HG03196 (cell line): ENCODE measurements around the gene GPHN.

Source experiments
- ATAC-seq: cut with Tn5 transposase; IDR thresholded peaks from one replicate; pipeline ENCODE4 v1.9.1; 2021; ENCODE audit not compliant: unreplicated experiment

GPHN gene

DNA sequence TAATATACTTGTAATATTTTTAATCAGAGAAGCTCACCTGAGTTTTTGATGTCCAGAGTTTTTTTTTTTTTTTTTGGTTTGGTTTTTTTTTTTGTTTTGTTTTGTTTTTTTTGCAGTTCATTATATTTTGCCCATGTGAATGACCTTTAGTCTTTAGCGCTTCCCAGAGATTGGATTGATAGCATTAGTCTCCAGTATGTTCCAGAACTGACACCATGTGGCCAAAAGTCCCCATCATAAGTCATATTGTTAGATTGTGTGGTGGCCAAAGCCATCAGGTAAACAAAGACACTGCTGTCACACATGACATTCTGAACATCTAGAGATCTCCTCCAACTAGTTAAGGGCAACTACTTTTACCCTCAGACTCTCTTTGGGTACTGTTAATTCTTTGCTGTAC lies 408.5 kb downstream of the GPHN start:
- ATAC-seq = no peak

DNA sequence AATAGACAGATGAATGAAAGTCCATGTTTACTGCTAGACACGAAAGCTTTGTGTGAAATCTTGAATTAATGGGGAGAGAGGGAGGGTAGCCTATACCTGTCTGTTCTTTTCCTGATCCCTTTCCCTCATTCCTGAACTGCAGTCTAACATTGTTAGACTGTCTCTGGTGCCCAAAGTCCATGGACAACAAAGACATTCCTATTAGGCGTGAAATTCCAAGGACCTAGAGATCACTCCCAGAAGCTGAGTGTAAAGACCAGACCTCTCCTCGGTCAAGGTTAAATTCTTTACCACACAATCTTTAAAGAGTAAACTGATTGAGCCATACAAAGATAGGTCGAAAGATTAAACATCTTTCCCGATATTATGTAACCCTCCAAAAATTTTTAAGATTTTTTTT lies 410.6 kb downstream of the GPHN start:
- ATAC-seq = no peak

DNA sequence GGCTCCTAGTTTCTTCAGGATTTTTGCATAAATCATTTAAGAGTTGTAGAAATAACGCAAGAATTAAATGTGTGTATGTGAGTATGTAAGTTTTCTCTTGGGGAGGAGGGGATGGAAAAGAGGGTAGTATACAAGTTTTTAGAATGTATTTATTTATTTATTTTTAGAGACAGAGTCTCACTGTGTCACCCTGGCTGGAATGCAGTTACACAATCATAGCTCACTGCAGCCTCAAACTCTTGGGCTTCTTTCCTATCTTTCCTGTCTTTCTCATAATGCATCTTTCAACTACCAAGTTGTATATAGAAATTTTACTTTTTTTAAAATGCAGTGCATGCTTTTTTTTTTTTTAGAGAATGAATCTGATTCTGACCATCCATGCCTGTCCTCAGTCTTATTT lies 412.2 kb downstream of the GPHN start:
- ATAC-seq = no peak

DNA sequence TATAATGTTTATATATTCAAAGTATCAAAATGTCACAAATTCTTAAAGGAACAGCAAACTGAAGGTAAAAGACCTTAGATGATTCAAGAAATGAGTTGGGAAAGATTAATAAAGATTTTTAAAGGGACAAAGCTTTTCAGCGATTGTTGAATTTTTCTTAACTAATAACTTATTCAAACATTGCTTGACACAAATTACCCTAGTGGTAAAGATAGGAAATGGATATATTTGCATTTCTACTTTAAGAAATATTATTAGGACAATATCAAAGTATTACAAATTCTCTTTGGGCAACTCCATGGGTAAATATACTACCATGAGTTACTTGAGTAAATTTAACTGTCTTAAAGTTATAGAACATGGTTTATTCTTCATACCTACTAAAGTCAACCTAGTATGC lies 415.3 kb downstream of the GPHN start:
- no peak for ATAC-seq

DNA sequence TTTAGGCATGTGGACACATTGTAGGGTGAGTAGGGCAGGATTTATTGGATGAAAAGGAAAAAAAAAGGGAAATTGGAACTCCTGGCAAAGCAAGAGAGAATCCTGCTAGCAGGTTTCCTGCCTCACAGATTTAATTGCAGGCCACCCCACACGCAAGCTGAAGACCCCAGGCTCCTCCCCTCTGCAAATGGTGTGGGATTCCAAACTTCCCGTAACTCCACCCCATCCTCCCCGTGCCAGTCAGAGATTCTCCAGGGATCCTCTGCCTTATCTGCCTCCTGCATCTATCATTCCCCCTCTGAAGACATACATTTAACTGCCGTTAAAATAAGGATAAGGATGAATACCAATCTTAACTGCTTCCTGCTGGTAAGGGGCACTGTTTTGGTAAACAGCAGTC lies 431.5 kb downstream of the GPHN start:
- ATAC-seq = no peak

DNA sequence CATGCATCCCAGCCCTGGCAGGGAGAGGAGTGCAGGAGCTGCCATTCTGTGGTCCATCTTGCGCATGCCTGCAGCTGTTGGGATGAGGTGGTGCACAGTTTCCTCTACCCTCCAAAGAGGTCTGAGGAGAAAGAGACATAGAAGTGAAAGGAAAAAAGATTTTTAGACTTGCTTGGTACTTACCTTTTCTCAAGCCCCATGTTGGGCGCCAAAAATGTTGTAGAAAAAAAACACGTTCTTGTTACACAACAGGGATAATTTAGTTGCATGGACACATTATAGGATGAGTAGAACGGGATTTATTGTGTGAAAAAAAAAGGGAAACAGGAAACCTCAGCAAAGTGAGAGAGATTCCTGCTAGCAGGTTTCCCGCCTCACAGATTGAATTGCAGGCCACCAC lies 436.9 kb downstream of the GPHN start:
- ATAC-seq = no peak

DNA sequence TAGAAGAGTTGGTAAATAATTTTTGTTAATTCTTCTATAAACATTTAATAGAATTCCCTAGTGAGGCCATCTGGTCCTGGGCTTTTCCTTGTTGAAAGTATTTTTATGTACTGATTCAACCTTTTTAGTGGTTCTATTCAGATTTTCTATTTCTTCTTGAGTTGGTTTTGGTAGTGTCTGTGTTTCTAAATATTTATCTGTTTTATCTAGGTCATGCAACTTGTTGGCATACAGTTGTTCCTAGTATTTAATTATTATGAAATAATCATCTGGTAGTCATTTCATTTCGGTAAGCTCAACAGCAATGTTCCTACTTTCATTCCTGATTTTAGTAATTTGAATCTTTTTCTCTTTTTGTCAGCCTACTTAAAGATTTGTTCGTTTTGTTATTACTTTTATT lies 447.2 kb downstream of the GPHN start:
- ATAC-seq = no peak

DNA sequence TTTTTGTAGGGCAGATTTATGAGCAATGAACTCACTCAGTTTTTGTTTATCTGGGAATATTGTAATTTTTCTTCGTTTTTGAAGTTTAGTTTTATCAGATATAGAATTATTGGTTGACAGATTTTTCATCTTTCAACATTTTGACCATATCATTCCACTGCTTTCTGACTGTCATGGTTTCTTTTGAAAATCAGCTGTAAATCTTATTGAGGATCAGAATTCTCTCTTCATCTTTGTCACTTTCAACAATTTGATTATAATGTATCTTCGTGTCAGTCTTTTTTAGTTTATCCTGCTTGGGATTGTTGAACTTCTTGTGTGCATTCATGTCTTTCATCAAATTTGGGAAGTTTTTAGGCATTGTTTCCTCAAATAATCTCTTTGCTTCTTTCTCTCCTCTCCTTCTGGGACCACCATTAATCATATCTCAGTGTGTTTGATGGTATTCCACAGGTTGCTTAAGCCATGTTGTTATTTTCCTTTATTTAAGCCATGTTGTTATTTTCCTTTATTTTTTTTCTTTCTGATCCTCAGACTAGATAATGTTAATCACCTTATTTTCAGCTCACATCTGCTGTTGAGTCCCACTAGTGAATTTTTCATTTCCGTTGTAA lies 451.6 kb downstream of the GPHN start:
- ATAC-seq = no peak

DNA sequence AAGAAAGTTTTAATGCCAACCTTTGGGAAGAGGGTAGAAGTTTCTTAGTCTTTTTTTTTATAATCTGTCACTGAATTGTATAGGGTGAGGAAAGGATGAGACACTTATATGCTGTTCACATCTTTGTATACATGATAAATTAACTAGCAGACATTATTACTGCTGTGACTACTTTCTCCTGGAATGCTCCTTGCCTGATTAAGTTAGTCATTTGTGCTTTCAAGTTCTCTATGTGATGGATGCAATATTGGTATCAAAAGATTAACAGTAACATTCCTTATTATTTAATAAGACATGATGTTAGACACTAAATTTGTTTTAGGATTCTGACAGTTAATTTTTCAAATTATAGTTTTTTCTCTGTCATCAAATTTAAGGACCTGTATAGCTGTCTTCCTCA lies 457.9 kb downstream of the GPHN start:
- no peak for ATAC-seq

DNA sequence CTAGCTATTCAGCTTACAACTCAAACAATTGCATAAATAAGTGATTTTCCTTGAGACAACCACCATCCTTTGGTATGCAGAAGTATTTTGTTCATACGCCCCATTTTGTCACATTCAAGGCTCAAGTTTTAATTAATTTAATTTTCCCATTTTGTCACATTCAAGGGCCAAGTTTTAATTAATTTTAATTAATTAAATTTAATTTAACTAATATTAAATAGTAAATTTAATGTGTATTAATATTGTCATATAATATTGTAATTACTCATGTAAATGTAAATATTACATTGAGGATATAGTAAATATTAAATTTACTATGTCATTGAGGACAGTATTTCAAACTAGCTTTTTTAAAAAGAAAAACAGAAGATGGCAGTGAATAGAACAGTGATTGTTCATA lies 464.5 kb downstream of the GPHN start:
- ATAC-seq = no peak

DNA sequence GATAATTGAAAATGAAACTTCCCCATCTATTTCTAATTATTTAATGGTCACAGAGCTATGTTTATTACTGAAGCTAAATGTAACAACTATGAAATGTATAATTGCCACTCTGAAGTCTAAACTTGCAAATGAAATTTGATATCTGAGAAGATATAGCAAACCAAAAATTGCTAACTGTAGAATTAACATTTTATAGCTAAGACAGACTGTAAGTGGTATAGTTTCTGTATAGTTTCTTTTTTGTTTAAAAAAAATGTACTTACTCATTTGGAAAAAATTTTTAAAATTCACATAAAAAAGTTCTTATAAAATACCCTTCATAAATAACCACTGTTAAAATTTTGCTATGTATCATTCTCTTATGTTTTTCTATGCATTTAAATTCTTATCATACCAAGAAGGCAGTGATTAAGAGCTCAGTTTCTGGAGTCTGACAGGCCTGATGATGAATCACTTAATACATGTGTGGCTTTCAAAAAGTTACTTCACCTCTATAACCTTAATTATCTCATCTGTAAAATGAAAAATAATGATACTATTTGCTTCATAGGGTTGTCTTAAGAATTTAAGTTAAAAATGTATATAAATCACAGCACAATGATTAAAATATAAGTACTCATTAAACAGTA lies 466.6 kb downstream of the GPHN start:
- ATAC-seq = no peak

DNA sequence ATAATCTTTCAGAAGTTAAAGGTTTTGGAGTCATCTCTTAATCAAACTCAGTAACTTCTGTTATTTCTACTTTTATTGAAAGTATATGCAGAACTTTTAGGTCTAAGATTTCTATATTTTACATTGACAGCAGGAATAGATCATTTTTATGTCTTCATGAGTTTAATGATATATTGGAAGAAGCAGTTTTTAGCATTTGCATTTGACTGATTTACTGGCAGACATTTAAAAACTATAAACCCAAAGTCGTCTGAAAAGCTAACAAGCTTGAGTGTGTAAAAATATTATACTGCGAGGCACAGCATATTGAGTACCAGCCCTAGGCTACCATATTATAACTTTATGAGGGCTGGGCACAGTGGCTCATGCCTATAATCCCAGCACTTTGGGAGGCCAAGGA lies 467.3 kb downstream of the GPHN start:
- ATAC-seq = no peak

DNA sequence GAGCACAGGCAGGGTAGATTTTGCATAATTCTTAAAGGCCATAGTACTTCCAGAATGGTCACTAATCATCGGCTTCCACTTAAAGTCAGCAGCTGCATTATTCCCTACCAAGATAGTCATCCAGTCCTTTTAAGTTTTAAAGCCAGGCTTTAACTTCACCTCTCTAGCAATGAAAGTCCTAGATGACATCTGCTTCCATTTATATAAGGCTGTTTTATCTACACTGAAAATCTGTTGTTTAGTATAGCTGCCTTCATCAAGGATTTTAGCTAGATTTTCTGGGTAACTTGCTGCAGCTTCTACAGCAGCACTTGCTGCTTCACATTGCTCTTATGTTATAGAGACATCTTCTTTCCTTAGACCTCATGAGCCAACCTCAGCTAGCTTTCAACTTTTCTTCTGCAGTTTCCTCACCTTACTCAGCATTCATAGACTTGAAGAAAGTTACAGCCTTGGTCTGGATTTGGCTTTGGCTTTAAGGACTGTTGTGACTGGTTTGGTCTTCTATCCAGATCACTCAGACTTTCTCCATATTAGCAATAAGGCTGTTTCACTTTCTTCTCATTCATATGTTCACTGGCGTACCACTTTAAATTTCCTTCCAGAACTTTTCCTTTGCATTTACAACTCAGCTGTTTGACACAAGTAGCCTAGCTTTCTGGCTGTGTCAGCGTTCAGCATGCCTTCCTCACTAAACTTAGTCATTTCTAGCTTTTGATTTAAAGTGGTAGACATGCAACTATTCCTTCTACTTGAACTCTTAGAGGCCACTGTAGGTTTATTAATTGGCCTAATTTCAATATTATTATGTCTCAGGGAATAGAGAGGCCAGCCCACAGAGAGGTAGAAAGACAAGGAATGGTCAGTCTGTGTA lies 471.4 kb downstream of the GPHN start:
- ATAC-seq = no peak

DNA sequence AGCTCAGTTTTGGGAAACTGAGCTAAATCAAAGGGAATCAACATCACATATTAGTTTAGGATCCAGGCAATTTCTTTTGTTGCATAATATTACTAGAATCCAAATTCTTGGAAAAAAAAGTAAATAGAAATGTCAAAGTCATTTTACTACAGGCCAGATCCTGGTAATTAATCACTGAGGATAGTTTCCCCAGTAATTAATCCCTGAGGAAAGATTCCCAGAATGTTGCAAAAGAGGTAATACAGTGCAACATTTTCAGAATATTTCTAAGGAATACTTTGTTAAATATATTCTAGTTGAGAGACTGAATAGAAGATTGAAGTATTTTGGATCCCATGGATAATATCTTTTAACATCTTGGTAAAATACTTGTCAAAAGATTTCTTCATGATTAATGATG lies 474.3 kb downstream of the GPHN start:
- ATAC-seq = no peak

DNA sequence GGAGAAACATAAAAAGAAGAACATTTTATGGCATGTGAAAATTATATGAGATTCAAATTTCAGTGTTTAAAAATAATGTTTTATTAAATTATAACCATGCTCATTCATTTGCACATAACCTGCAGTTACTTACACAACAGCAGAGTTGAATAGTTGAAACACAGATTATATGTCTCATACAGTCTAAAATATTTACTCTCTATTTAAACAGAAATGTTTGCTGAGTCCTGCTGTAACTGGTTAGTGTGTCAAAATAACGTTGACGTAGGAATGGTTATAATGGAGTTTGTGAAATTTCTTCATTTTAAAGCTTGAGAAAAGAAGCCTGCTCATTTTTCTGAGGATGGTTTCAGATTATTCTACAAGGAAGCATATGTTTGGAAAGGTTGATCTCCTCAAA lies 484.8 kb downstream of the GPHN start:
- no peak for ATAC-seq

DNA sequence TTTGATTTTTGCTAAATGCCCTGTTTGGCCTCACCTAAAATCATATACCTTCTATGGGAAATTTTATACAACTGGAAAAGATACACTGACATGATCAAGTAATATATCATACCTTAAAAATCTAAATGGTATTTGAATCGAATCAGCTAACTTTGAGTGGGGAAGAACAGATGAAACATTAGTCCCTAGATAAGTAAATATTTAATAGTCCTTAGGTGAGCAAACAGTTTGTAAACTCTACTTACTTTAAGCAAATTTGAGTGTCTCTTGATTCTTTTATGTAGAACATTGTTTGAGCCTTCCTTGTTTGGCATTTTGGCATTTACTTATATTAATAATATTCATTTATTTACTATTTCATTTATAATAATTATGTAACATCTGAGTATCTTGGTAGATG lies 485.6 kb downstream of the GPHN start:
- no peak for ATAC-seq

DNA sequence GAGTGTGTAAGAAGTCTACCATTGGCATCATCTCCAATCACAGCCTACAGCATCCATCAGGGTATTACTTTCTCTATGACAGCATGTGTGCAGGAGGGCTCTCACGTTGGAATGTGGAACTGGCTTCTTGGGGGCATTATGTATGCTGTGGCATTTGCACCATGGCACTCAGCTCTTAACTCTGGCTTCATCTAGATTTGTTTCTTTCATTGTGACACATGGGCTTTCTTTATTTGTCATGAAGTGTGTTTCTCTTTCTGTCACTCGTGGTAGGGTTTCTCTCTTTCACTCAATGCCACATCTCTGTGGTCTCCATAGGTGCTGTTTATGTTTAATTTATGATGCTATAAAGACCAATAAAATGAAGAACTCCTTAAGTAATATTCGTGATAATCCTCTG lies 490.1 kb downstream of the GPHN start:
- no peak for ATAC-seq

DNA sequence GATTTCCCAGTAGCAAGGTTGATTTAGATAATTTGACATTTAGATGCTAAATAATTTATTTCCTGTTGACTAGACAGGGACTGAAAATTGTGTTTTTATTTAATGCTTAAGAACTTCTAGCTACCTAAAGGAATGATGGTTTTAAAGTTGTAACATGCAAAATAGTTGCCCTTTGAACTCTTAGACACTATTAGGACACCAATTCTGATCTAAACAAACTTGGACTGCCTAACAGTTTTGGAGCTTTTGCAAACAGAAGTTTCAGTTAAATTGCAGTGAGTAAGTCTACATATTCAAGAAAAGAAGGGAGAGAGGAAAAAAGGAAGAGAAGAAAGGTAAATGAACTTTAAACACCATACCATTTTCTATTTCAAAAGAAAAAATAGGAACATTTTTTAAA lies 492.0 kb downstream of the GPHN start:
- ATAC-seq = no peak

DNA sequence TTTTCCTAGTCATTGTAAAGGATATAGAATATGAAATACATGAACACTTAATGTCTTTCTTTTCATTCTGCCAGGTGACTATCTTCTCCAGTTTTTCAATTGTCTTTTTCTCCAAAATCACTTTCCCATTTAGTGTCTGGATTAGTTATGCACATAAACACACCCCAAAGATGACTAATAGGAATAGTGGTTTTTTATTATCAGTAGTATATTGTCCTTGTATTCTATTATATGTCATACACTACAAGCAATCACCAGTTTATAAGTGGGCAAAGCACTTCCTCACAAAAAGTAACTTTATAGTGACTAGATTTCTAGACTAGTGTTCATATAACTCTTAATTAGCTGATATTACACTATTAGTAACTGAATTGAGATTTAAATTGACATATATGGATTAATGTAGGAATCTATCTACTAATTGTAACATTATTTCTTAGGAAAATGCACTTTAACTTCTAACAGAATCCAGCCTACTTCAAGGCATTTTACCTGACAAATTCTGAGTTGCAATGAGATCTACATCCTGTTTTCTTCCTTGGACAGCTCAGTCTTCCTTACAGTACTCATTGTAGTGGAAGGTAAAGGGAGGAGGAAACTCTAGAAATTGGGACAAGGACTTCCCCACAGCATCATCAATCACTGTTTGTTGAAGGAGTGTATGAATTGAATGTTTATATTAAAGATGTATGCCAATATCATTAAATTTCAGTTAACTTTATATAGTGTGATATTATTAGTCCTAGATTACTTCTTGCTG lies 495.2 kb downstream of the GPHN start:
- ATAC-seq = no peak

DNA sequence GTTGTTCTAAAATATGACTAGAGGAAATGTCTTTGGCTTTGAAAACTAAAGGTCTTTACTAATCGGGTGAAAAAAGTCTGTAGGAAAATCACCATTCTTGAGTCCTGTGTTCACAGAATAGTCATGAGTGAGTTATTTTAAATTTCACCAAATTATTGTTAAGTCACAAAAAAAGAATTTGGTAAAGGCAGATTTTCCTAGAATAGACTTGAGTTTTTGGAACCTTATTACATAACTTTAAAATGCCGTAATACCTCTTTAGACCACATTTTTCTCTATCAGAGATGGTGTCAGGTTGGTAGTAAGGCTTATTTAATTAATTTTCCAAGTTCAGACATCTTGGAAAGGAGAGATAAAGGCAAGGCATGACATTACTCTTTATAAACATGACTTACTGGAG lies 496.6 kb downstream of the GPHN start:
- no peak for ATAC-seq

DNA sequence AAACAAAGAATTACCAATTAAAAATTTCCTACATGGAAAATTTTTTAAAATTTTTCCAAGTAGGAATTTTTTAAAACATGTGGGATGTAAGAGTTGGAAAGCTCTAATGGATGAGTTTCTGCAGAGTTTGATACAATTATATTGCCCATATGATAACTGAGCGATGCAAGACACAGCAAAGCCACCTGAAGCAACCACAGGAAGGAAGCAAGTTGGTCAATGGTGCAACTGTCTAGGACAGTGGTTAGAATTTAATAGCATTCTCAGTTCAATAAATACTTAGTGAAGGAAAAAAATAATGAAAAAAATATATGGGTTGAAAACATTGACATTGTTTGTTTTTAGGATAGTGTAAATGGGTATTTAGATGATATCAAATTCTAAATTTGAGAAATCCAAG lies 502.7 kb downstream of the GPHN start:
- ATAC-seq = no peak

DNA sequence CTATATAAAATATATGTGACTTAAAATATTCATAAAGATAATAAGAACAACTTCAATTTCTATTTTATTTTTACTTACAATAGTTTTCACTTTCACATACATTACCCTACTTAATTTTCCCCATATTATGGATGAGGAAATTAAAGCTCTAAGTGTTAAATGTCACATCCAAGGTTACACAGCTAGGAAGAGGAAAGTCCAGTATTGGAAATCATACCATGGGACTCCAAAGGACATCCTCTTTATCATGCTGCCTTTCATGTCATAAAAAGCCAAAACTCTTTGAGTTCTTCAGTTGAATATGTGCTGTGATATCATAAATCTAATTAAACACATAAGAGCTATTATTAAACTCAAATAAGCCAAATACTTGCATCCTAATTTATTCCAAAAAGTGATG lies 508.9 kb downstream of the GPHN start:
- ATAC-seq = no peak
